Endothelial cell of hepatic sinusoid (primary cell): Measurements from ENCODE around the gene UVSSA.
"Not testable (repeated sequence)": the region's sequence is repeated elsewhere in the genome, so short reads cannot be mapped to it uniquely, and the experiment has no call there.

Experiments used
- in situ Hi-C: cut with HindIII; loops from 2 replicates; pipeline ENCODE4 v1.10.0; 2017; ENCODE audit warnings: low sequenced_read_pairs

The UVSSA gene

DNA sequence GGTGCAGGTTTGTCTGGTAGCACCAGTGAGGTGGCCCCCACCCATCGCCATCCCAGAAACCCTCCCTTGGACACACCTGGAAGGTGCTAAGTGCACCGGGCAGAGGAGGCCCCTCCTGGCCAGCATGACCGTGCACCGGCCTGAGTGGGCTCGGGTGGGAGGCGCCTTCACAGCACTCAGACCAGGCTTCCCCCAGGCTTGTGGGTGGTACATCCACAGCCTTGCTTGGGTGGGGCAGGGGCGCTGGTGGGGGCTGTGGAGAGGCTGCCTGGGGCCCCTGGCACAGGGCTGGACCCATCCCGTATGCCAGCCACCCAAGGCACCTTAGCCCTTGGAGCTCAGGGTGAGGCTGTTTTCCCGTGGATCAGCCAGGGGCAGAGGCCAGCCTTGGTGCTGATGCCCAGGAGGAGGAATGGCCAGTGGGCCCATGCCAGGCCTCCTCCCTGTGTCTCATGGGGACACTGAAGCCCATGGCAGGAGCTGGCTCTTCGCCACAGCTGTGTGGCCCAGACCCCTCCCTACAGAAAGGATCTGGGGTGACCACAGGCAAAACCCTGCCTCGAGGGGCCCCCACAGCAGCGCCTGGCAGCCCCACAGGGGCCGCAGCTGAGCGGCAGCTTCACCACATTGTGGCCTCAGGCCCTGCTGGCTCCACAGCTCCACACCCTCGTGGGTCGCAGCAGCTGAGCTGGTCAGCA lies 37.8 kb downstream of the UVSSA start:
- in situ Hi-C loops = no loop called here

DNA sequence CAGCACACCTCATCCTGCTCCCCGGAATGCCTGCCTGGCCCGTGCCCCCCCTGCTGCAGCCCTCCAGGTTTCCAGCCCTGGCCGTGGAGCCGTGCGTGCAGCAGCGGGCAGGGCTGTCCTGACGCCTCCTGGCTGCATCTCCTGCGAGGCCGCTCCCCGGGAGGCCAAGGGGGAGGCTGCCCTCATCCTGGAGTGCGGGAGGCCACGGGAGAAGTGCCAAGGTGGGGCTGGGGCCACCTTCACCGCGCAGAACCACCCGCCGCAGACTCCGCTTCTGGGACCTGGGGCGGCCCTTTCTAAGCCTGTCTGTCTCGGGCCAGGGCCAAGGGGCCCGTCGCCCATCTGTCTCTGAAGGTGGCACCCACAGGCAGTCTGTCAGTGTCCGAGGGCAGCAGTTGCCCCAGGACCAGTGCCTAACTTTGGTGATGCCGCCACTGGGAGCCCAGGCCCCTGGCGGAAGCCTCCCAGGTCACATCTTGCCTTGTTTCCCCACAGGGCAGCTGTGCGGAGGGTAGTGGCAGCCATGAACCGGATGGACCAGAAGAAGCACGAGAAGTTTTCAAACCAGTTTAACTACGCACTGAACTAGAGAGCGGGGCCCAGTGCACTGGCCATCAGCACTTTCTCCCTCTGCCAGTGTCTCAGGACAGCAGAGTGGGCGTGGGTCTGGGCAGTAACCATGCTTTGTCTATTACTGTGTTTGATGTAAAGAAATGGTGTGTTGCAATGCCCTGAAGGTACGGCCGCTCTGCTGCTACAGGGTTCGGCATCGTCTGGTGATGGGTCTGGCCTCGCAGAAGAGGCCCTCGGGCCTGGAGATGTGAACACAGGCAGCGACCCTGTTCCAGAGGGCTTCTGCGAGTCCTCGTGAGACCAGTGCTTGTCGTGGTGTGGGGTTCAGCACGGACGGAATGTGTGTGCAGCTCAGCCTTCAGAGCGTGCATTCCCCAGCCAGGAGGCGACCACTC lies 38.6 kb downstream of the UVSSA start:
- in situ Hi-C loops = no loop called here

DNA sequence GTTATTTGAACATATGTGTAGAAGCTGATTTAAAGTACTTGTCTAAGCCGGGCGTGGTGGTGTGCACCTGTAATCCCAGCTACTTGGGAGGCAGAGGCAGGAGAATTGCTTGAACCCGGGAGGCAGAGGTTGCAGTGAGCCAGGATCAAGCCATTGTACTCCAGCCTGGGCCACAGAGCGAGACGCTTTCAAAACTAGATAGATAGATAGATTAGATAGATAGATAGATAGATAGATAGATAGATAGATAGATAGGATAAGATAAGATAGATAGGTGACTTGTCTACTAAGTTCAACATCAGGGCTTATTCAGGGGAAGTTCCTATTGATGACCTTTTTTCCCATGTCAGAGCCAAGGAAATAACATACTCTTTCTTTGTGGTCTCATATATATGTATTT lies 46.4 kb downstream of the UVSSA start:
- in situ Hi-C loops = not testable (repeated sequence)

DNA sequence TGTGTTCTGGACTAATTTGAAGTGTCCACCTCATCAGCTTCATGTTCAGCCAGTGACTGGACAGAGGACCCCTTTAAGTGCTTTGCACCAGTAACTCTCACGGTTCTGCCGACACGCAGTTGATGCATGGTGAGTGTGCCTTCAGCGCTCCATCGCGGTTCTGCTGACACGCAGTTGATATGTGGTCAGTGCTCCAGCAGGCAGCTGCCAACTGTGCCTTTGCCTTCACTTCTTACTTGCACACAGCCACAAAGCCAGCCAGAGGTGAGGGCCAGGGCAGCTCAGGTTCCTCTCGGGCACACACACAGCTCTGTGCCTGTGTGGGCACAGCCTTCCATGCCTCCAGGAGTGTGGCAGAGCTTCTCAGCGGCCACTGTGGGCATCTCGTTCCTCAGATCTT lies 46.9 kb downstream of the UVSSA start:
- in situ Hi-C loops = no loop called here

DNA sequence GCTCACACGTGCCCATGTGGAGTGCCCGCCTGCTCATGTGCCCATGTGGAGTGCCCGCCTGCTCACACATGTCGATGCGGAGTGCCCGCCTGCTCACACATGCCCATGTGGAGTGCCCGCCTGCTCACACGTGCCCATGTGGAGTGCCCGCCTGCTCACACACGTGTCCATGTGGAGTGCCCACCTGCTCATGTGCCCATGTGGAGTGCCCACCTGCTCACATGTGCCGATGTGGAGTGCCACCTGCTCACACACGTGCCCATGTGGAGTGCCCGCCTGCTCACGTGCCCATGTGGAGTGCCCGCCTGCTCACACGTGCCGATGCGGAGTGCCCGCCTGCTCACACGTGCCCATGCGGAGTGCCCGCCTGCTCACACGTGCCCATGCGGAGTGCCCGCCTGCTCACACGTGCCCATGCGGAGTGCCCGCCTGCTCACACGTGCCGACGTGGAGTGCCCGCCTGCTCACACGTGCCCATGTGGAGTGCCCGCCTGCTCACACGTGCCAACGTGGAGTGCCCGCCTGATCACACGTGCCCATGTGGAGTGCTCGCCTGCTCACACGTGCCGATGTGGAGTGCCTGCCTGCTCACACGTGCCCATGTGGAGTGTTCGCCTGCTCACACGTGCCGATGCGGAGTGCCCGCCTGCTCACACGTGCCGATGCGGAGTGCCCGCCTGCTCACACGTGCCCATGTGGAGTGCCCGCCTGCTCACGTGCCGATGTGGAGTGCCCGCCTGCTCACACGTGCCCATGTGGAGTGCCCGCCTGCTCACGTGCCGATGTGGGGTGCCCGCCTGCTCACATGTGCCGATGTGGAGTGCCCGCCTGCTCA lies 47.8 kb downstream of the UVSSA start:
- in situ Hi-C loops = not testable (repeated sequence)

DNA sequence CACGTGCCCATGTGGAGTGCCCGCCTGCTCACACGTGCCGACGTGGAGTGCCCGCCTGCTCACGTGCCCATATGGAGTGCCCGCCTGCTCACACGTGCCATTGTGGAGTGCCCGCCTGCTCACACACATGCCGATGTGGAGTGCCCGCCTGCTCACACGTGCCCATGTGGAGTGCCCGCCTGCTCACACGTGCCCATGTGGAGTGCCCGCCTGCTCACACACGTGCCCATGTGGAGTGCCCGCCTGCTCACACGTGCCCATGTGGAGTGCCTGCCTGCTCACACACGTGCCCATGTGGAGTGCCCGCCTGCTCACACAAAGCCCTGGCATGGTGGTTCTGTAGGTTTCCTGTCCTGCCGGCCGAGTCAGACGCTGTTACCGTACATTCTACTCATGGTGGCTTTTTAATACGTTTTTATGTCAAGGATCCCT lies 48.4 kb downstream of the UVSSA start:
- in situ Hi-C loops = not testable (repeated sequence)

DNA sequence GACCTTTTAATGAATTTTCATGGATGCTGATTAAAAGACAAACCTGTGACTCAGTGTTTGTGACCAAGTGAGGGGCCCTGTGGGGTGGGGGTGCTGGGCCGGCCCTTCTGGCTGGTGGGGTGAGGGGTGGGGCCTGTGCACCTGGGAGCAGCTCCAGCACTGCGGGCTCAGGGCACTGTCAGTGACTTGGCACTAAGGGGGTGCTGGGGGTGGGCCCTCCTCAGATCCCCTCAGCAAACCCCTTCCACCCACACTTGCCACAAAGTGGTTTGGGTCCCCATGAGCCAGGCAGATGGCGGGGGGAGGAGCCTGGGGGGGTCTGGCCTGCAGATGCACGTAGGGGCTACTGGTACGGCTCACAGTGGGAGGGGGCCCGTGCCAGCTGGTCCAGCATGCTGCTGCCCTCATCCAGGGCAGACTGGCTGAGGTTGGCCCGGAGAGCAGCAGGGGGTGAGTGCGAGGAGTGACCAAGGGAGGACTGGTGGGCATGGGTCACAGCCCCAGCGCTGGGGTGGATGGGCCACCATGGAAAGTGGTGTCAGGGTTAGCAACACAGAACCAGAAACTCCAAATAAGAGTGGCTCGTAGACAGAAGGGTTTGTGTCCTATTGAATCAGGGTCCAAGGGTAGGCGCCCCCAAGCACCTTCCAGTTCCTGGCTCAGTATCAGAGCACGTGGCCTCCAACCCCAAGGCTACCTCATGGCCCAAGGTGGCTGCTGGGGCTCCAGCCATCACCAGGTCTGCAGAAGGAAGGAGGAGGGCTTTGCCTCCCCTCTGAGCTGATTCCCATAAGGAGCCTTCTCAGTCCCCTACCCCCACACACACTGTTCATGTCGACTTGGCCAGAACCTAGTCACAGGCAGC lies 49.2 kb downstream of the UVSSA start:
- in situ Hi-C loops = no loop called here

DNA sequence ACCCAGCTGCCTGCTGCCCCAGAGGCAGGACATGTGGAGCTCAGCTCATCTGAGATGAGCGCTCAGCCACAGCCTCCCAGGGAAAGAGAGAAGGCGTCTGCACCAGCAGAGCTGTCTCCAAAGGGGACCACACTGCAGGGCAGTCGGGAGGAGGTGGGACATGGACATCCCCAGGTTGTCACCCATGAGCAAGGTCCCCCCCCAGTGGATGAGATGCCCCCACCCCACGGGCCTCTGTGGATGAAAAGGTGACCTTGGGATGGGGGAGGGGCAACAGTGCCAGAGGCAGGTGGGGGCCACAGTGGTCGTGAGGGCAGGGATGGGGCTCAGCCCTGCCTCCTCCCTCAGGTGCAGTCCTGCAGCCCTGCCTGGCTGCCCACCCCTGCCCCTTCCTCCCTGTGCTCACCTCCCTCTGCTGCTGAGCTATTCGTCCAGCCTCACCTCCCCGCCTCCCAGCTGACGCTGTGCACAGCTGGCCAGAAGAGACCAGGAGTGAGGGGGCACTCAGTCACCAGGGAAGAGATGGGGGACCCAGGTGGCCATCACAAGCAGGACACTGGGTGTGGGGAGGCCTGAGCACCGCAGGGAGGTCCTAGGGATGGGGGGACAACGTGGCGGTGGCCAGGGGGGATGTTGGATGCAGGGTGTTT lies 49.9 kb downstream of the UVSSA start:
- in situ Hi-C loops = no loop called here

DNA sequence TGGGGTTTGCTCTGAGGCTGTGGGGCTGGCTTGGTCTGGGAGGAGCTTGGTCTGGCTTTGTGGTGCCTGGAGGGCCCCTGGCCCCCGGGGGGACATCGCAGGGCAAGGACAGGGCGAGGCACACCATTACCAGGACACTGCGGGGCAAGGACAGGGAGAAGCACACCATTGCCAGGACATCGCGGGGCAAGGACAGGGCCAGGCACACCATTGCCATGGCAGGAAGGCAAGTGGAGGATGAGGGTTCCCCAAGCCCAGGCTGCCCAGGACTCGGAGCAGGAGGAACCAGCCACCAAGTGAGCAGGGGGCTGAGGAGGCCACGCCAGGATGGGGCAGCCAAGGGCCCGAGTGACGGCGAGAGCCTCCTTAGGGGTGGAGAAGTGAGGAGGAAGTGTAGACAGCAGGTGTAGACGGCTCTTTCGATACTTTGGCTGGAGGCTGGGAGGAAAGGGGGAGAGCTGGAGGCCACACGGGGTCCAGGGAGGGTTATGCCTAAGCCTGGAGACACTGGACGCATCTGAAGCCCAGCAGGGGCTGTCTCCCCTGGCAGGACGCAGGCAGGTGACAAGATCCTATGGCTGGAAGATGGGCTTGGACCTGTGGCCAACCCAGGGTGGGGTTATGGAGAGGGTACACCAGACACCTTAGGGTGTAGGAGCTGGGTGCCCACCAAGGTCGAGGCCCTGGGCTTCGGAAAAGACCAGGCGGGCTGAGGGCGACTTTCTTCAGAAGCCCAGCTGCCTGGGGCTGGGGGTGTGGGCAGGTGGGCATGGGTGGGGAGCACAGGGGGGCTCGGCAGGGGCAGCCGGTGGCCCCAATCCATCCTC lies 51.9 kb downstream of the UVSSA start:
- in situ Hi-C loops = no loop called here

DNA sequence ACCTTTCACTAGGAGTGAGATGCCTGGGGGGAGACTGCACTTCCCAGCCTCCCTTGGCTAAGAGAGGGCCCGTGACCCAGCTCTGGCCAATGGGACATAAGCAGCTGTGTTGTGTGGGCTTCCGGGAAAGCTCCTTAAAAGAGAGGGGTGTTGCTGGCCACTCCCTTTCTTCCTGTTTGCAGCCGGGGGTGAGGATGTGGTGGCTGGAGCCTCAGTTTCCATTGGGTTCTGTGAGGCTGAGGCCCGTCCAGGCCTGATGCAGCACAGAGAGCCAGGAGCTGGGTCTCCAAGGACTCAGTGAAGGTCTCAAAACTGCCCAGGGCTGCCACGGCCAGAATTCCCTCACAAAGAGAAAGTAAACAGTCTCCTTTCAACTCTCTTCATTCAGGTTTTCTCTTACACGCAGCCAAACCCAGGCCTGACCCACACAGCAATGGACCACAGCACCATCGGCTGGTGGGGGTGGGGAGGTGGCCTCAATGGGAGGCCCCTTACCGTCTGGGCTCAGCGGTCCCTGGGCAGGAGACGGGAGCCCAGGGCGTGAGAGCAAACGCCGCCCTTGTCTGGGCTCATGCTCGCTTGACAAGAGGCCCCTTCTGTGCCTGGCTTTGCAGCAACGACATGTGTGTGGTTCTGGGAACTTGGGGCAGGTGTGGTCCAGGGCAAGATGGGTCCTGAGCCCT lies 52.6 kb downstream of the UVSSA start:
- in situ Hi-C loops = loop anchor here (25.0 kb wide), 2 partner anchors 163 to 238 kb away; no protein-coding TSS in a partner anchor

DNA sequence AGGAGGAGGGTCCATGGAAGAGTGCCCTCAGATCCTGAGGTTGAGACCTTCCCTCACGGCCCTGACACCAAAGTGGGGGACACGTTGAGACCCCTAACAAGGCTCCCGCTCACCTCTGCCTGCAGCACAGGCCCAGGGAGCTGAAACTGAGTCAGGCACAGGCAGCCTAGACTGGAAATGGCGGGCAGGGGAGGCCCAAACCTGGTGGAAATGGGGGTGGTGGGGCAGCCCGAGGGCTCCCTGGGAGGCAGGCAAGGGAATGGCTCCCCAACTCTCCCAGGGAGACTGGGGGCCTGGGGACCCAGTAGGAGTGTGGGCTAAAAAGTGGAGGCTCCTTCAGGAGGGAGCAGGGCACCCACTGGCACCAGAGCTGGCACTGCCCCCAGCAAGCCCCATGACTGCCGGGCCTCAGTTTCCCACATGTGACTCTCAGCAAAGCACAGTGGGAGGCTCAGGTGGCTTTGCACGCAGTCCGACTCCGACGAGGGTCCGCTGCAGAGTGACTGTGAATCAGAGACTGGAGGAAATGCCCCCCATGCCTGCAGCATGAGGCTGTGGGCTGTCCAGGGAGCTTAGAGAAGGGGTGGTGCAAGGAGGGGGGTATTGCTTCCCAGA lies 53.3 kb downstream of the UVSSA start:
- in situ Hi-C loops = loop anchor here (25.0 kb wide), 2 partner anchors 162 to 237 kb away; no protein-coding TSS in a partner anchor

DNA sequence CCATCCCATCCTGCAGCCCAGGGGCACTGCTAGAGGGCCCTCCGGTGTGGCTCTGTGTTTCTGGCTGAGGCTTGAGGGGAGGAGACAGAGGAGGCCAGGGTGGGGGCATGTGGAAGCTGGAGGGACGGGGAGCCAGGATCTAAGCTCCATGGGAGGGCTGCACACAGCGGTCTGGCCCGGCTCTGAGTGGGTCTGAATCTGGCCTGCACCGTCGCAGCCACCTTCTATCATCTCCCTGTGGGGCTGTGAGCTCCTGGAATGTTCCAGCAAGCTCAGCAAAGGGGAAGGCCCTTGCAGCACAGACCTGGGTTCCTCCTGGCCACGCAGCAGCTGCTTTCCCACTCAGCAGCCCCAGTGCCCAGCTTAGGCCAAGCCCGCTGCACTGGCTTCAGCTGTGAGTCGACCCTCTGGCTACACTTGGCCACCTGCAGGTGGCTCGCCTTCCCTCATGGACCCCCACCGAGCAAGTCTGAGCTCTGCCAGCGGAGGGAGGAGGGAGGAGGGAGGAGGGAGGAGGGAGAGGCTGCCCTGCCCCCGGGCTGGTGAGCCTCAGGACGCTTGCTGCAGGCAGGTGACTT lies 53.9 kb downstream of the UVSSA start:
- in situ Hi-C loops = loop anchor here (25.0 kb wide), 2 partner anchors 161 to 236 kb away; no protein-coding TSS in a partner anchor

DNA sequence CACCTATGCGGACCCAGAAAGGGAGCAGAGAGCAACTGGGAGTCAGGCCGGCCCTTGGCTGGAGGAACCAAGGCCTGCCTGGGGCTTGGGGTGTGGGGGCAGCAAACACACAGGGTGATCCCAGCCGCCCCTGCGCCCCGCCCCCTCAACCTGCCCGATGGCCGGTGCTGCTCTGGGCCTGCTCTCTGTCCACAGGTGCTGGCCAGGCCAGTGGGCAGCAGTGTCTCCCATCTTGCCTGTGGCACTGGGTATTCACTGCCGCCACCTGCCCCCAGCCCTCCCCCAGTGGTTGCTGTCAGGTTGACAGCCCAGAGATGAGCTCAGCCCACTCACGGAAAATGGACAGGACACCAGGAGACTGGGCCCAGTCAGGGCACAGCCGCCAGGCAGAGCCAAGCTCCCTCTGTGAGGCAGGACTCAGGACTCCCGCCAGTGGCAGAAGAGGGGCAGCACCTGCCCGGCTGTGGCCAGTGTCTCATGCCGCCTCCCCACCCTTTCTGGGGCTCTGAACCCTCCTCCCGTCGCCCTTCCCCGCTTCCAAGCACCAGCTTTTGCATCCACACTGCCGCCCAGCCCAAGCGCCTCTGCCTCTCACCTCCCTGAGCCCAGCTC lies 54.5 kb downstream of the UVSSA start:
- in situ Hi-C loops = loop anchor here (25.0 kb wide), 2 partner anchors 161 to 236 kb away; no protein-coding TSS in a partner anchor

DNA sequence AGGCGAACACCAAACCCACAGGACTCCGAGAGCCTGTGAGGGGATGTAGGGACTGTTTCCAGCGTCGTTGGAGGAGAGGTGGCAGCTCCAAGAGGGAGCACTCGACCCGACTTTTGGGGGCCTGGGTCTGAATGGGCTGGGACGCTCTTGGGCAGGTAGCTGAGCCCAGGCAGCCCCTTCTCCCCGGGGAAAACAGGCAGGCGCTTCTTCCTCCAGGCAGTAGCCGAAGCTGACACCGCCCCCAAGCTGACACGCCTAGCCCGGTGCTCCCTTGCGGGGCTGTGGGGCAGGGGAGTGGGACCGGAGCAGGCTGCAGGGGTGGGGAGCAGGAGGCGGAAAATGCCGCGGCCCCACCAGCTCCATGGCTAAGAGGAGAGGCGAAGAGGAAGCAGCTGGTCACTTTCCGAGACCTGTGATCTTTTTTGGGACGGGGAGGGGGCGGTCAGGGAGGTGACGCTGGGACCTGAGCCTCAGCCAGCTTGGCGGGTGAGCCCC lies 55.1 kb downstream of the UVSSA start:
- in situ Hi-C loops = loop anchor here (25.0 kb wide), 2 partner anchors 160 to 235 kb away; no protein-coding TSS in a partner anchor

DNA sequence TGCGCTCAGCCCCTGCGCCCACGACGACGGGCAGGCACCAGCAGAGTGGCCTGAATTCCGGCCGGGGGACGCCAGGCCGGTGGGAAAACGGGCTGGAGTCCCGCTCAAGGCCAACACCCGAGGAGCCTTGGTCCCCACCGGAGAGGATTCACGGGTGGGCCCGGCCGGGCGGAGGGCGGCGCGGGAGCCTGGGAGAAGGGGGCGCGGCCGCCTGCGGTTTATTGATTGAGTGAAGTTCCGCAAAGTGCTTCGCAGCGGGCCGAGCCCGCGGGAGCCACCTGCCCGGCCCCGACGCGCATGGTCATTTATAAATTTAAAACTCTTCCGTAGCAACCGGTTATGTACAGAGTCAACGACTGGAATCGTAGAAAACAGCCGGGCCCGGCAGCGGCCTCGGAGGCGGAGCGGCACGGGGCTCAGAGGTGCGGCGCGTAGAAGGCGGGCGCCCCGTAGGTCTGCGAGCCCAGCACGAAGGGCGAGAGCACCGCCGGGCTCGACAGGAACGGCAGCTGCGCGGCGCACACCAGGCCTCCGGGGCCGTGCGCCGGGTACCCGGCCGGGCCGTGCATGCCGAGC lies 55.6 kb downstream of the UVSSA start:
- in situ Hi-C loops = loop anchor here (25.0 kb wide), 2 partner anchors 160 to 235 kb away; no protein-coding TSS in a partner anchor

DNA sequence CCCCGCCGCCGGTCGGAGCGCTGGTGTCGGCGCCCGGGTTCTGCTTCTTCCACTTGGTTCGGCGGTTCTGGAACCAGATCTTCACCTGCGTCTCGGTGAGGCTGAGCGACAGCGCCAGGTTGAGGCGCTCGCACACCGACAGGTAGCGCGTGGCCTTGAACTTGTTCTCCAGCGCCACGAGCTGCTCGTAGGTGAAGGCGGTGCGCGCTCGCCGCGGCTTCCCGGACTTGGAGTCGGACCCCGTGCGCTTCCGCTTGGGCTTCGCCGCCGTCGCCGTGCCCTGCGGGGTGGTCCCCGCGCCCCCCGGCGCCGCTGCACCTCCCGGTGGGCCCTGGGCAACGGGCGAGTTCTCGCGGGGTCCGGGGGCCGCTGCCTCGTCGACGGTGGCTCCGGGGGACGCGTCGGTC lies 56.2 kb downstream of the UVSSA start:
- in situ Hi-C loops = loop anchor here (25.0 kb wide), 2 partner anchors 159 to 234 kb away; no protein-coding TSS in a partner anchor
